Measurements from ENCODE around the gene IFT88. TPM values are rescaled to one million over a fixed set of nuclear protein-coding genes. Genes with fewer than 3 reads are reported as not detected.
"Not testable (repeated sequence)": the region's sequence is repeated elsewhere in the genome, so short reads cannot be mapped to it uniquely, and the experiment has no call there.

Gene IFT88
- total RNA-seq, 1 donor, result 8.7 TPM

GRCh38 chr13:20636079-20636478 lies 69.1 kb downstream of the IFT88 start:
- no peak overlapping the region for H3K4me3 ChIP-seq (ENCODE audit: low read length)
- H3K4me1 ChIP-seq (ENCODE audit: insufficient read depth, low read length), result no peaks in the 10 kb centered on the region
- H3K9me3 ChIP-seq (ENCODE audit: low read depth, low read length), result no peaks in the 10 kb centered on the region
- no peaks in the 10 kb centered on the region for H3K27me3 ChIP-seq (ENCODE audit: insufficient read depth, low read length)

GRCh38 chr13:20637811-20638210 lies 70.9 kb downstream of the IFT88 start:
- Histone ChIP-seq H3K4me1 (ENCODE audit: insufficient read depth, low read length) (no peaks in the 10 kb centered on the region), H3K27me3 (ENCODE audit: insufficient read depth, low read length) (no peaks in the 10 kb centered on the region), H3K9me3 (ENCODE audit: low read depth, low read length) (no peaks in the 10 kb centered on the region), H3K4me3 (ENCODE audit: low read length) (no peak overlapping the region)

- no peak overlapping the region for H3K4me3 ChIP-seq (ENCODE audit: low read length)
- no peaks in the 10 kb centered on the region for H3K27me3 ChIP-seq (ENCODE audit: insufficient read depth, low read length)
- no peaks in the 10 kb centered on the region for H3K4me1 ChIP-seq (ENCODE audit: insufficient read depth, low read length)
- H3K9me3 ChIP-seq (ENCODE audit: low read depth, low read length), result no peaks in the 10 kb centered on the region
Observed at GRCh38 chr13:20647758-20648157, 80.8 kb downstream of the IFT88 start.

- Histone ChIP-seq H3K4me1 (ENCODE audit: insufficient read depth, low read length) (no peaks in the 10 kb centered on the region), H3K4me3 (ENCODE audit: low read length) (no peak overlapping the region), H3K9me3 (ENCODE audit: low read depth, low read length) (no peaks in the 10 kb centered on the region), H3K27me3 (ENCODE audit: insufficient read depth, low read length) (no peaks in the 10 kb centered on the region)
Observed at GRCh38 chr13:20652946-20653345, 86.0 kb downstream of the IFT88 start.

GRCh38 chr13:20654156-20654555 lies 87.2 kb downstream of the IFT88 start:
- Histone ChIP-seq H3K4me3 (ENCODE audit: low read length) (no peak overlapping the region), H3K27me3 (ENCODE audit: insufficient read depth, low read length) (no peaks in the 10 kb centered on the region), H3K9me3 (ENCODE audit: low read depth, low read length) (no peaks in the 10 kb centered on the region), H3K4me1 (ENCODE audit: insufficient read depth, low read length) (no peaks in the 10 kb centered on the region)

GRCh38 chr13:20658451-20659040 lies 91.6 kb downstream of the IFT88 start:
- Histone ChIP-seq H3K4me1 (ENCODE audit: insufficient read depth, low read length) (no peaks in the 10 kb centered on the region), H3K27me3 (ENCODE audit: insufficient read depth, low read length) (no peaks in the 10 kb centered on the region), H3K9me3 (ENCODE audit: low read depth, low read length) (no peaks in the 10 kb centered on the region), H3K4me3 (ENCODE audit: low read length) (no peak overlapping the region)

- H3K4me1 ChIP-seq (ENCODE audit: insufficient read depth, low read length), result no peaks in the 10 kb centered on the region
- H3K9me3 ChIP-seq (ENCODE audit: low read depth, low read length), result no peaks in the 10 kb centered on the region
- no peak overlapping the region for H3K4me3 ChIP-seq (ENCODE audit: low read length)
- H3K27me3 ChIP-seq (ENCODE audit: insufficient read depth, low read length), result no peaks in the 10 kb centered on the region
Observed at GRCh38 chr13:20664351-20664750, 97.4 kb downstream of the IFT88 start.

- Histone ChIP-seq H3K4me1 (ENCODE audit: insufficient read depth, low read length) (no peaks in the 10 kb centered on the region), H3K4me3 (ENCODE audit: low read length) (no peak overlapping the region), H3K9me3 (ENCODE audit: low read depth, low read length) (no peaks in the 10 kb centered on the region), H3K27me3 (ENCODE audit: insufficient read depth, low read length) (no peaks in the 10 kb centered on the region)
Observed at GRCh38 chr13:20666948-20667347, 100.0 kb downstream of the IFT88 start.

GRCh38 chr13:20667857-20668437 lies 101.0 kb downstream of the IFT88 start:
- Histone ChIP-seq H3K4me3 (ENCODE audit: low read length) (no peak overlapping the region), H3K4me1 (ENCODE audit: insufficient read depth, low read length) (no peaks in the 10 kb centered on the region), H3K9me3 (ENCODE audit: low read depth, low read length) (no peaks in the 10 kb centered on the region), H3K27me3 (ENCODE audit: insufficient read depth, low read length) (no peaks in the 10 kb centered on the region)

GRCh38 chr13:20669162-20669561 lies 102.2 kb downstream of the IFT88 start:
- Histone ChIP-seq H3K9me3 (ENCODE audit: low read depth, low read length) (no peaks in the 10 kb centered on the region), H3K4me3 (ENCODE audit: low read length) (no peak overlapping the region), H3K4me1 (ENCODE audit: insufficient read depth, low read length) (no peaks in the 10 kb centered on the region), H3K27me3 (ENCODE audit: insufficient read depth, low read length) (no peaks in the 10 kb centered on the region)

GRCh38 chr13:20671789-20672188 lies 104.8 kb downstream of the IFT88 start:
- H3K27me3 ChIP-seq (ENCODE audit: insufficient read depth, low read length), result no peaks in the 10 kb centered on the region
- no peak overlapping the region for H3K4me3 ChIP-seq (ENCODE audit: low read length)
- no peaks in the 10 kb centered on the region for H3K9me3 ChIP-seq (ENCODE audit: low read depth, low read length)
- H3K4me1 ChIP-seq (ENCODE audit: insufficient read depth, low read length), result no peaks in the 10 kb centered on the region

- no peaks in the 10 kb centered on the region for H3K4me1 ChIP-seq (ENCODE audit: insufficient read depth, low read length)
- H3K4me3 ChIP-seq (ENCODE audit: low read length), result no peak overlapping the region
- no peaks in the 10 kb centered on the region for H3K27me3 ChIP-seq (ENCODE audit: insufficient read depth, low read length)
- H3K9me3 ChIP-seq (ENCODE audit: low read depth, low read length), result no peaks in the 10 kb centered on the region
Observed at GRCh38 chr13:20672772-20673171, 105.8 kb downstream of the IFT88 start.

- Histone ChIP-seq H3K4me1 (ENCODE audit: insufficient read depth, low read length) (no peaks in the 10 kb centered on the region), H3K4me3 (ENCODE audit: low read length) (no peak overlapping the region), H3K9me3 (ENCODE audit: low read depth, low read length) (no peaks in the 10 kb centered on the region), H3K27me3 (ENCODE audit: insufficient read depth, low read length) (no peaks in the 10 kb centered on the region)
Observed at GRCh38 chr13:20673715-20674114, 106.8 kb downstream of the IFT88 start.

GRCh38 chr13:20676213-20676612 lies 109.3 kb downstream of the IFT88 start:
- H3K4me3 ChIP-seq (ENCODE audit: low read length), result no peak overlapping the region
- no peaks in the 10 kb centered on the region for H3K9me3 ChIP-seq (ENCODE audit: low read depth, low read length)
- H3K4me1 ChIP-seq (ENCODE audit: insufficient read depth, low read length), result no peaks in the 10 kb centered on the region
- H3K27me3 ChIP-seq (ENCODE audit: insufficient read depth, low read length), result no peaks in the 10 kb centered on the region

GRCh38 chr13:20678606-20679005 lies 111.6 kb downstream of the IFT88 start:
- H3K4me3 ChIP-seq (ENCODE audit: low read length); H3K27me3 ChIP-seq (ENCODE audit: insufficient read depth, low read length); H3K4me1 ChIP-seq (ENCODE audit: insufficient read depth, low read length); H3K9me3 ChIP-seq (ENCODE audit: low read depth, low read length): not testable (repeated sequence)

- no peak overlapping the region for H3K4me3 ChIP-seq (ENCODE audit: low read length)
- H3K4me1 ChIP-seq (ENCODE audit: insufficient read depth, low read length), result no peaks in the 10 kb centered on the region
- no peaks in the 10 kb centered on the region for H3K9me3 ChIP-seq (ENCODE audit: low read depth, low read length)
- H3K27me3 ChIP-seq (ENCODE audit: insufficient read depth, low read length), result no peaks in the 10 kb centered on the region
Observed at GRCh38 chr13:20679879-20680278, 112.9 kb downstream of the IFT88 start.
